ENCODE data around the gene AQP3.
"Not testable (repeated sequence)": the region's sequence is repeated elsewhere in the genome, so short reads cannot be mapped to it uniquely, and the experiment has no call there.

Gene AQP3

GRCh38 chr9:33440204-33440603 is 7.2 kb downstream of the AQP3 start:
- no peak for DNase-seq

DNA sequence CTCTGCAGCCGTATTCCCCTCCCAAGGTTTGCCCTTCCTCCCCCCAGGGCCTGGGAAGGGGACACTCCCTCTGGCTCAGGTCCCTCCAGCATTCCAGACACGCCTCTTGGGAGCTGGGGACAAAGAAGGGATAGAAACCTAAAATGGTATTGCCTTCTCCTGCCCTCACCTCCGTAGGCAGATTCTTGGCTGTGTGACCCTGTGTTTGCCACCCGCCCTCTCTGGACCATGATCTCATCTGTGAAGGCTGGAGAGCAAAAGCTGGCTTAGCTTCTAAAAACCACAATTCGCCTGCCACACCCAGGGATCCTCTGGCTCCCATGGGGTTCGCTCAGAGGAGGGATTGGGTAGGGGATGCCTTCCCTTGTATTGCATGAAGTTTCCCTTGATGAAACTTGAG is 7.7 kb downstream of the AQP3 start:
- no peak for DNase-seq

- no peak for DNase-seq
Observed at GRCh38 chr9:33438926-33439680, 8.3 kb downstream of the AQP3 start.

DNA sequence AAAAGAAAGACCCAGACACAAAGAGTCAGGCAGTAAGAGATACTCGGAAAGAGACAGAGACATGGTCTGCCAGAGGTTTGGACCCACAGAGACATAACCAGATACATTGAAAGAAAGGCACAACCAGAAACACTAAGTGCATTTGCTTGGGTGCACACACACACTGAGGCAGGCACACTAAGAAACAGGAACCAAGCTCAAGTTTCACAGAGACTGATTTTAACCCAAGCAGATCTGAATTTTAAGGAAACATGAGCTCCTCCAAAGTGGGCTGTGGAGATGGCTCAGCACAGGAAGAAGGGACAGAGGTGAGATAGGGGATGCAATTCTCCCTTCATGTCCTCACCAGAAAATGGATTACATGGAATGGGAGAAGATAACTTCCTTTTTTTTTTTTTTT is 9.5 kb downstream of the AQP3 start:
- DNase-seq = no peak

GRCh38 chr9:33437205-33437604 is 10.2 kb downstream of the AQP3 start:
- DNase-seq = no peak

DNA sequence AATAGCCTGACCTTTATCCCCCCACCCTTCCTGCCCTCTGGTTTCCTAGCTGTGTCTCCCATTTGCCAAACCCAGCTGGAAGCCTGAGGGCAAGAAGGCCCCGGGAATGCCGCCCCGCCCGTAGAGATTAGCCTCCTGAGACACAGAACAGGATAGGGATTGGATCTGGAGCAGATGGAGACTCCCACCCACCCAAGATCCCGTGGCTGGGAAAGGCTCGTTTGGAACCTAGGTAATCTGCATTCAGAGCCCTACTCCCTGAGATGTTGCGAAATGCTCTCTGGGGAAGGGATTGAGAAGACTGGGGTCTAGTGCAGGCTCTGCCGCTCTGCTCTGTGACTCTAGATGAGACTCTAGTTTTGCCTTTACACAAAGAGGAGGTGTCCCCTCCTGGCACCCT is 10.9 kb downstream of the AQP3 start:
- no peak for DNase-seq

GRCh38 chr9:33435821-33436277 is 11.5 kb downstream of the AQP3 start:
- no peak for DNase-seq

- DNase-seq = no peak
Observed at GRCh38 chr9:33434317-33435105, 12.9 kb downstream of the AQP3 start.

GRCh38 chr9:33433871-33434270 is 13.5 kb downstream of the AQP3 start:
- DNase-seq = no peak

DNA sequence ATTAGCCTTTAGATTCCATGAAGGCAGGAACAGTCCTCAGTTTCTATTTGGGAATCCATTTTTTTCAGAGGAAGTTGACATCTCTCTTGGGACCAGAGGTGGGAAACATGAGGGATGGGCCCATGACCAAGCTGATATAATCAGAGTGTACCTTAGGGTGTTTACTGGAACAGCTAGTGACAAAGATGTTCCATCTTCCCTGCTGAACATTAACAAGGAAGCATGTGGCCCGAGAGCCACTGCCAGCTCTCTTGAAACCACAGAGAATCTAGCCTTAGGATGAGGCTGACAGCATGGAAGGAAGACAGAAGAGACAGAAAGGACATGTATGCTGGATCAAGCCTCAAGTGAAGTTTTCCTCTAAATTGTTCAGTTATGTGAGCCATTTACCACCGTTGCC is 16.0 kb downstream of the AQP3 start:
- DNase-seq = no peak

DNA sequence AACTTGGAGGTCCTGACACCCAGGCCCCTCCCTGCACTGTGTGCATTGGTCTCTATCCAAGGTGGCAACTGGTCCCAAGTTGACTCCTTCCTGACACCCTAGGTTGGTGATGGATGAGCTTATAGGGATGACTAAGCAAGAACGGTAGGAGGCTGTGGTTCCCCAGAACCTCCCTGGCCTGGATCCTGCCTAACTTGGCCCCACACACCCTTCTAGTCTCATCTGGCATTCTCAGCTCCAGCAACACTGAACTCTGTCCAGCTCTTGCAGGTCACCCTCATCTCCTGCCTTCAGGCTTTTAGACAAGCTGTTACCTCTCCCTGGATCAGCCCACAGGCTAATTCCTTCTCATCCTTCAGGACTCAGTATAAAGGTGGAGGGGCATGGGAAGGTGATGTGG is 16.5 kb downstream of the AQP3 start:
- DNase-seq = no peak

GRCh38 chr9:33429256-33429985 is 18.0 kb downstream of the AQP3 start:
- DNase-seq = no peak

DNA sequence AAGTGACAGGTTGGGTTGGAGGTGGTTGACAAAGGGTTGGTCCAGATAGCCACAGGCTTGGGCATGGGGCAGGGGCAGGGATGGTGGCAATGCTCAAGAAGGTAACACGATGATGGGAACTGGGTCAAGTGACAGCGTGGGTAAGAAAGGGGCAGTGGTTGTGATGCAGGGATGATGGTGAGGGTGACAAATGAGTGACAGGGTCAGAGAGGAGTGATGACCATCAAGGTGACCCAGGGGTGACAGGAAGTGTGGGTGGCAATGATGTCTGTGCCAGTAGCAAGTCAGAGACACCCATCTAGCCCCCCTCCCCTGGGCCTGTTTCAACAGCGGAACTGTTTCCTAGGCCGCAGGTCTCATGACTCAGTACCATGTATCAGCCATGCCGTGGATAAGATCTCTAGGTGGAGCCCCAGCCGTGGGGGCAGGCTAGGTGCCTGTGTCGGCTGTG is 20.5 kb downstream of the AQP3 start:
- no peak for DNase-seq

- no peak for DNase-seq
Observed at GRCh38 chr9:33425128-33425533, 22.3 kb downstream of the AQP3 start.

DNA sequence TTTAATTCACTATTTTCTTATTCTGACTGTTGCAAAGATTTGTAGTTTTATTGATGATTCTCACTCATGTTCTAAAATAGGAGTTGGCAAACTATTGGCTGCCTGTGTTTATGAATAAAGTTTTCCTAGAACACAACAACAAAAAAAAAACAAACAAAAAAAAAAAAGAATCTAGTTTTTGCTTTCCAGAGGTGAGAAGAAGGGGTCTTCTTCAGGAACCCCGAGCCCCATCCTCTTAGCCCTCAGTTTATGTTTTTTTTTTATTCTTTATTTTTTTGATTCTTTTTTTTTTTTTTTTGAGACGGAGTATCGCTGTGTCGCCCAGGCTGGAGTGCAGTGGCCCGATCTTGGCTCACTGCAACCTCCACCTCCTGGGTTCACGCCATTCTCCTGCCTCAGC is 22.9 kb downstream of the AQP3 start:
- DNase-seq = not testable (repeated sequence)

- DNase-seq = not testable (repeated sequence)
Observed at GRCh38 chr9:33424043-33424442, 23.4 kb downstream of the AQP3 start.

DNA sequence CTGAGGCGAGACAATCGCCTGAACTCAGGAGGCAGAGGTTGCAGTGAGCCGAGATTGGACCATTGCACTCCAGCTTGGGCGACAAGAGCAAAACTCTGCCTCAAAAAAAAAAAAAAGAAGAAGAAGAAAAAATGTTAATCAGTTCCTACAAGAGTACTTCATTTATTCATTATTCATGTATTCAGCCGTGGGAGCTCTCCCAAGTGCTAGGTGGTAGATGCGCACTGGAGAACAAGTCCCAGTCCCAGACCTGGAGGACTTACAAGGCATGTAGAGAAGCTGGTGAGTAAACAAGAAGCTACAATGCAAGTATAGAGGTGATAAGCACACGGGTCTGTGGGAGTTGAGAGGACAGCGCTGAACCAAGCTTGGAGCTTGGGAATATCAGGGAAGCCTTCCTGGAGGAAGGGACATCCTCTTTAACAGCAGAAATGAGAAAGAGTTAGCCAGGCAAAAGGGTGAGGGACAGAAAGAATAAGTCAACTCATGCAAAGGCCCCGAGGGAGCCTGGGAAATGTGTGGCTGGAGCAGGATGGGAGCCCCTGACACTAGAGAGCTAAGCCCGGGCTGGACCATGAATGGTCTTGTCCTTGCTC is 27.6 kb downstream of the AQP3 start:
- no peak for DNase-seq

DNA sequence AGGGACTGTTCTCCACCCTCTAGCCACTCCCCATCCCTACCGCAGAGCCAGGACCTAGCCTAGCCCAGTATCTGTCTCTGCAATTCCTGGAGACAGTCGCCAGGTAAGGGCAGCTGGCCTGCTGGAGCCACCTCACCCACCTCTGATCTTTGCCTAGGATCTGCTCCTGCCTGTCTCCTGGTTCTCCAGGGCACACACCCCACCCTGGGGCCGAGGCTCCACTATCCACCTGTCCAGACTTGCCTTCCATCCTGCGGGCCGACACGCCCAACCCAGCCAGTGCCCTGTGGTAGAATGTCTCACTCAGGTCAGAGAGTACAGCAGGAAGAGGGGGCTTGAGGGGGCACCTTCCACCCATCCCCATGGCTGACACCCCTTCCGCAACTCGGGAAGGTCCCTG is 29.3 kb downstream of the AQP3 start:
- DNase-seq = no peak

GRCh38 chr9:33416996-33417395 is 30.4 kb downstream of the AQP3 start:
- DNase-seq = no peak

GRCh38 chr9:33415501-33416038 is 31.8 kb downstream of the AQP3 start:
- DNase-seq = peak; percentile 89

DNA sequence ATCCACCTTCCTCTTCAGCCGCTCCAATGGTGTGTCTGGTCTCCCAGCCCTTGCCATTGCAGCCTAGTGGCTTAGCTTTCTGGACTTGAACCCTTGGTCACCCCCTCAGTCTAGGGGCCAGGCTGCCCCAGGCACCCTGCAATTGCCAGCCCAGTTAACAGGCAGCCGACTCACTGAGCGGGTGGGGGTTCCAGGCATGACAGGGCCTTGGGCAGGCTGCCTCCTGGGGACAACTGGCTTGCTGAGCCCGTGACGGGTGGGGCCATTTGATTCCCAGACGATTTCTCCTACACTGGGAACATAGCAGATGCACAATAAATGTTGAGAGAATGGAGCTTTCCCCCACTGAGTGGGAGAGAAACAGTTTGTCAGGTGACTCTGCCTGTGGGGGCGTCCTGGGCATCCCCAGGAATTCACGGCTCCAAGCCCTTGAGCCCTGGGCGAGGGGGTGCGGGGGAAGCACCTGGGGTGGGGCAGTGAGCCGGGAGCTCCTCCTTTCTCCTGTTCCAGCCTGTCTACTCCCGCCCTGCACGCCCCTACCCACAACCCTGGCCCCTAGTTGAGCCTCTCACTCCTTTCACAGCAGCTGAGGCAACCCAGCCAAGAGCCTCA is 32.4 kb downstream of the AQP3 start:
- no peak for DNase-seq

DNA sequence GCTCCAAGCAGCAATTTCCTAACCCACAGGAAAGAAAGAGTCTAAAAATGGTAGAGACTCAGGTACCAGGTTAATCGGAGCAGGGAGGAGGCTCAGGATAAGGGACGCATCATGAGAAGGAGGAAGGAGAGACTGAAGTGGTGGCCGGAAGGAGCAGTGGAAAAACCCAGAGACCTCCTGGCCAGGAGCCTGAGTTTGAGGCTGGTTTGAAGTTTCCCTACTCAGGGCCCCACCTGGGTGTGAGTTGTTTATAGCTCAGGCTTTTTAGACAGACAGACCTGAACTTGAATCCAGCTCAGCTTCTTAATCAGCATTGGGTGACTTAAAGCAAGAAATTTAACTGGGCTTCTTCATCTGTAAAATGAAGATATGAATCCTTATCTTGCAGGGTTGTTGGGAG is 33.1 kb downstream of the AQP3 start:
- no peak for DNase-seq
